Activated T-helper 1 cell treated with Interleukin-2 at 50 U/mL for 16 hours (primary cell): ENCODE data around the gene NUP62.

Experiments used
- DNase-seq: peaks from one replicate; pipeline ENCODE4 v3.0.0-alpha.2; 2020; ENCODE audit warnings: low read depth

Gene NUP62

GRCh38 chr19:49880162-49880869 lies 49.0 kb downstream of the NUP62 start:
- DNase-seq, result no peak

GRCh38 chr19:49879243-49879963 lies 49.9 kb downstream of the NUP62 start:
- DNase-seq, result no peak

- DNase-seq, result no peak
Measured at GRCh38 chr19:49878744-49879070, 50.6 kb downstream of the NUP62 start.

- DNase-seq, result peak; percentile 95
Measured at GRCh38 chr19:49877879-49878743, 51.2 kb downstream of the NUP62 start.

- peak; percentile 97 for DNase-seq
Measured at GRCh38 chr19:49877020-49877878, 52.1 kb downstream of the NUP62 start, which contains the start of the genes AKT1S1 and TBC1D17. Gene AKT1S1 (minus strand): TSS chr19:49877355. CDS start chr19:49873295, 4,060 bp downstream. Gene TBC1D17 (plus strand): TSS chr19:49877702. CDS start chr19:49877724, 22 bp downstream.

- peak; percentile 96 for DNase-seq
Measured at GRCh38 chr19:49876422-49877019, 52.8 kb downstream of the NUP62 start.

GRCh38 chr19:49875857-49876421 lies 53.4 kb downstream of the NUP62 start:
- peak; percentile 41 for DNase-seq

- DNase-seq, result no peak
Measured at GRCh38 chr19:49875177-49875576, 54.1 kb downstream of the NUP62 start.

- no peak for DNase-seq
Measured at GRCh38 chr19:49874503-49875157, 54.7 kb downstream of the NUP62 start.

- DNase-seq, result no peak
Measured at GRCh38 chr19:49873834-49874233, 55.5 kb downstream of the NUP62 start.

GRCh38 chr19:49873129-49873521 lies 56.2 kb downstream of the NUP62 start:
- DNase-seq, result no peak

GRCh38 chr19:49872245-49873128 lies 56.8 kb downstream of the NUP62 start:
- no peak for DNase-seq

- DNase-seq, result no peak
Measured at GRCh38 chr19:49871349-49871985, 57.8 kb downstream of the NUP62 start.

GRCh38 chr19:49870309-49870901 lies 58.9 kb downstream of the NUP62 start:
- DNase-seq, result no peak

GRCh38 chr19:49869484-49870308 lies 59.6 kb downstream of the NUP62 start:
- peak; percentile 81 for DNase-seq

- no peak for DNase-seq
Measured at GRCh38 chr19:49869009-49869483, 60.3 kb downstream of the NUP62 start.
